ENCODE measurements around the gene WDR90.

WDR90 gene

DNA sequence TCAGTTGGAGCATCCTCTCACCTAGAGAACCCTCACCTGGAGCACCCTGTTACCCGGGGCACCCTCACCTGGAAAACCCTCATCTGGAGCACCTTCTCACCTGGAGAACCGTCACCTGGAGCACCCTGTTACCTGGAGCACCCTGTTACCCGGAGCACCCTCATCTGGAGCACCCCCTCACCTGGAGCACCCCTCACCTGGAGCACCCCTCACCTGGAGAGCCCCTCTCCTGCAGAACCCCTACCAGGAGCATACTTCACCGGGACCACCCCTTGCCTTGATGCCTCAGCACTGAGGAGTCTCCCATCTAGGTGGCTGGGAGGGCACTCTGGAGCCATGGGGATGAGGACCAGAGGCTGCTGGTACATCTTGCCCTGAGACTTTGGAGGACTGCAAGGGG, 59.8 kb downstream of the WDR90 start:
- DNase-seq (ENCODE audit: extremely low spot score) = no peak
- CTCF ChIA-PET = interaction anchor here (1.6 to 8.3 kb wide), 2 partner anchors 12 to 75 kb away, joined by 8 to 169 read pairs; partner anchors contain the start of genes ANTKMT, CHTF18 and RPUSD1
- POLR2A ChIA-PET = no interaction called here
- TF ChIP-seq CTCF (IDR thresholded peaks at IDR 0.05; ENCODE audit: control extremely low read depth, extremely low read depth, low read depth, missing control alignments) = no peak

DNA sequence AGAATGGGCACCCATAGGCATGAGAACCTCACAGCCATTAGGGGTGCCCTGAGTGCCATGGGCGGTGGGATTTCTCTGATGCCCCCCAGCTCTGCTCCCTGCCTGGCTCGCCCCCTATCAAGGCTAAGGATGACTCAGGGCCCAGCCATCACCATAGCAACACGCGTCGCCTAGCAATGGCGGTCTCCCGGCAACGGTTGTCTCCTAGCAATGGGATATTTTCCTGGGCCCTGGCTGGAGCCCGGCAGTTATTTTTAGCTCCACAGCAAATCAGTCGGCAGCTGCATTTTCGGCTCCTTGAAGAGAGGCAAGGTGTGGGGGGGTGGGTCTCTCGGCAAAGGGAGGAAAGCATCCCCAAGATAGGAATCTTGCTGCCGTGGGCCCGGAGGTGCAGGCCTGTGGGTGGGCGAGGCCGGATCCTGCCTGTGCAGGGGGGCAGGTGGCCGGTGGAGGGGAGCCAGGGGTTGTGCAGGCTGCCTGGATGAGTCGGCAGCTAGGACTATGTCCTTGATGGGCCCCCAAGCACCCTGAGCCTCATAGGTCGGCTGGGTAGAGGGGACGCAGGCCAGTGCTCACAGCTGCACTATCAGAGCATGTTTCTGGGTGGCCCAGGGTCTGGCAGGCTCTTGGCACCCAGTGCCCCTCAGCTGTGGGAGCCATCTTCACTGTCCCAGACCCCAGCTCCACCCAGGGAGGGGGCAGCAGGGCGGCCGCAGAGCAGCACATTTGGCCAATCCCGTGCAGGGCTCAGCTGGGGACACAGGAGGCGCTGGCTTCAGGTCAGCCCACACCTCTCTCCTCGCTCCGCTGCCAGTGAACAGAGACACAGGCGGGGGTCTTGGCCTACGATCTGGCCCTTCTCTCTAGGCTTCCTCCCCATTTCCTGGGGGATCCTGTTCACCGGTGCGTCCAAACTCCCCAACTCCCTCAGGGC, 60.7 kb downstream of the WDR90 start:
- DNase-seq (ENCODE audit: extremely low spot score) = no peak
- TF ChIP-seq CTCF (IDR thresholded peaks at IDR 0.05; ENCODE audit: control extremely low read depth, extremely low read depth, low read depth, missing control alignments) = no peak
- ChIA-PET CTCF (interaction anchor here (1.9 to 8.3 kb wide), 3 partner anchors 14 to 348 kb away, joined by 6 to 169 read pairs (median 59); partner anchors contain the start of genes ANTKMT, CCDC78, CHTF18 and HAGHL), POLR2A (no interaction called here)

GRCh38 chr16:710500-711075, 61.4 kb downstream of the WDR90 start:
- POLR2A ChIA-PET = interaction anchor here (0.5 kb wide), 1 partner anchor 375 kb away, joined by 3 read pairs; no protein-coding TSS in a partner anchor
- no peak for TF ChIP-seq CTCF (IDR thresholded peaks at IDR 0.05; ENCODE audit: control extremely low read depth, extremely low read depth, low read depth, missing control alignments)
- no peak for DNase-seq (ENCODE audit: extremely low spot score)
- CTCF ChIA-PET = interaction anchor here (1.9 to 8.3 kb wide), 4 partner anchors 13 to 347 kb away, joined by 6 to 169 read pairs (median 34); partner anchors contain the start of genes ANTKMT, CCDC78, CHTF18 and HAGHL

- POLR2A ChIA-PET = no interaction called here
- CTCF ChIA-PET = interaction anchor here (1.9 to 8.3 kb wide), 4 partner anchors 12 to 346 kb away, joined by 6 to 169 read pairs (median 34); partner anchors contain the start of genes ANTKMT, CCDC78, CHTF18 and HAGHL
- no peak for DNase-seq (ENCODE audit: extremely low spot score)
- no peak for TF ChIP-seq CTCF (IDR thresholded peaks at IDR 0.05; ENCODE audit: control extremely low read depth, extremely low read depth, low read depth, missing control alignments)
These were observed 61.9 kb downstream of the WDR90 start for GRCh38 chr16:711084-711483.

DNA sequence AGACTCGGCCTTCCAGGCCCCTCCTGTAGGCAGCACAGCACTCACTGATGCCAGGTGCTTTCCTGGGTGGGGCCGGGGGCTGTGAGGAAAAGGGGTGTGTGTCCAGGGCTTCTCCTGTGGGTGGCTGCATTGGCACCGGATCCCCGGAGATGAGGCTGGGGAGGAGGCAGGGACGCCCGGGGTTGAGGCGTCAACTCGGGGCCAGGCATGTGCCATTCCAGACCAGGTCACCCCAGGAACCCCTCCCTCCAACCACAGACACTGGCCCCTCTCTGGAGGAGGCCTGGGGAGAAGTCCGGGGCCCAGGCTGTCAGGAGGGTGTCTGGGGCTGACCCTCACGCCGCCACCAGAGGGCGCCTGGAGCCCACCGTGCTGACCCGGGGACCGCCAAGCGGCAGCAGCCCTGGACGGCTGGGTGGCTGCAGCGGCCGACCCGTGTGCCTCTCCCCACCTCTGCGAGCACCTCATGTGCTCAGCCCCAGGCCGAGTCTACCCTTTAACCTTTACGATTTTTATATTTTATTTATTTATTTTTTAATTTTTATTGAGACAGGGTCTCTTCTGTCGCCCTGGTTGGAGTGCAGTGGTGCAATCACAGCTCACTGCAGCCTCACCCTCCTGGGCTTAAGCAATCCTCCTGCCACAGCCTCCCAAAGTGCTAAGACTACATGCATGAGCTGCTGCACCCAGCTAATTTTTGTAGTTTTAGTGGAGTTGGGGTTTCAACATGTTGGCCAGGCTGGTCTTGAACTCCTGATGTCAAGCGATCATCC, 62.6 kb downstream of the WDR90 start:
- TF ChIP-seq CTCF (IDR thresholded peaks at IDR 0.05; ENCODE audit: control extremely low read depth, extremely low read depth, low read depth, missing control alignments) = peak; percentile 91
- ChIA-PET POLR2A (no interaction called here), CTCF (interaction anchor here (0.7 to 8.3 kb wide), 21 partner anchors 9 to 485 kb away, joined by 3 to 169 read pairs (median 4); partner anchors contain the start of genes ANTKMT, CCDC78, CHTF18 and CIAO3)
- DNase-seq (ENCODE audit: extremely low spot score) = peak; percentile 91
